Effector memory CD4-positive, alpha-beta T cell (primary cell): ENCODE results near the gene ZC3H4.

Experiments used
- DNase-seq, 3 donors: peaks; one replicate each; pipeline ENCODE4 v3.0.0-alpha.2; 2020
- H3K27ac ChIP-seq: 2 replicates; pipeline ENCODE4 v1.7.0; 2013; ENCODE audit warnings: mild to moderate bottlenecking, low read length, moderate library complexity; ENCODE audit not compliant: insufficient read depth, poor library complexity, severe bottlenecking
- H3K27me3 ChIP-seq: replicated peaks from 2 replicates; pipeline ENCODE4 v1.7.0; 2013; ENCODE audit warnings: mild to moderate bottlenecking, low read length; ENCODE audit not compliant: insufficient read depth, control insufficient read depth, poor library complexity, severe bottlenecking
- H3K36me3 ChIP-seq: 2 replicates; pipeline ENCODE4 v1.7.0; 2013; ENCODE audit warnings: mild to moderate bottlenecking, low read length, moderate library complexity; ENCODE audit not compliant: control insufficient read depth, insufficient read depth
- H3K4me1 ChIP-seq: 2 replicates; pipeline ENCODE4 v1.7.0; 2013; ENCODE audit warnings: low read length, mild to moderate bottlenecking; ENCODE audit not compliant: control insufficient read depth, insufficient read depth, poor library complexity, severe bottlenecking
- H3K4me3 ChIP-seq: 2 replicates; pipeline ENCODE4 v1.7.0; 2013; ENCODE audit warnings: low read length, low read depth, mild to moderate bottlenecking; ENCODE audit not compliant: insufficient read depth, poor library complexity, severe bottlenecking
- H3K9me3 ChIP-seq: 2 replicates; pipeline ENCODE4 v1.7.0; 2013; ENCODE audit warnings: mild to moderate bottlenecking, low read length, moderate library complexity; ENCODE audit not compliant: control insufficient read depth

Gene ZC3H4

GRCh38 chr19:47039239-47039874 lies 74.2 kb downstream of the ZC3H4 start:
- no peaks in the 10 kb centered on the region for H3K36me3 ChIP-seq
- no peaks in the 10 kb centered on the region for H3K27me3 ChIP-seq
- H3K4me3 ChIP-seq = no peak overlapping the region
- DNase-seq = no peak
- no peaks in the 10 kb centered on the region for H3K9me3 ChIP-seq
- H3K4me1 ChIP-seq = peaks cover 12% of the 10 kb centered on the region
- H3K27ac ChIP-seq = no peak overlapping the region

- H3K9me3 ChIP-seq = no peaks in the 10 kb centered on the region
- no peaks in the 10 kb centered on the region for H3K36me3 ChIP-seq
- DNase-seq = no peak
- H3K4me1 ChIP-seq = peaks cover 12% of the 10 kb centered on the region
- no peaks in the 10 kb centered on the region for H3K27me3 ChIP-seq
- H3K4me3 ChIP-seq = no peak overlapping the region
- H3K27ac ChIP-seq = no peak overlapping the region
Measured at GRCh38 chr19:47037766-47038165, 75.8 kb downstream of the ZC3H4 start.

DNA sequence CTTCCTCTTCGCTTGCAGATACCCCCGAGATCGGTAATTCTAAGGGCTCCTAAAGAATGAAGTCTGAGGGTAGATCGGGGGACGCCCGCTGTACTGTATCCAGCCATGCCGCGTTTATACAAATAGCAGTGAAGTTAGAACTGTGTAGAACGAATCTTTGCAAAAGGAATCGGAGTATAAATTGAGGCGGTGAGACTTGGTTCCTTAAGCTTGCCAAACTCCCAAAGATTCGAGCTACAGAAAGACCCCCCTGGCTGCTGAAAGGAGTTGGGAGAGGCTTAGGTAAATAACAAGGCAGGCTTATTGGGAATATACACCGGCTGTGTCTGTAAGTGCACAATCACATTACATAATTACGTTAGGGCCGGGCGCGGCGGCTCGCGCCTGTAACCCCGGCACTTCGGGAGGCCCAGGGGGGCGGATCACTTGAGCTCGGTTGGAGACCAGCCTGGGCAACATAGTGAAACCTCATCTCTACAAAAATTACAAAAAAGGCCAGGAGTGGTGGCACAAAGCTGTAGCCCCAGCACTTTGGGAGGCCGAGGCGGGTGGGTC lies 77.4 kb downstream of the ZC3H4 start:
- DNase-seq = no peak
- Histone ChIP-seq H3K9me3 (no peaks in the 10 kb centered on the region), H3K27ac (peak overlapping the region; percentile 5), H3K4me3 (peak overlapping the region; percentile 51), H3K4me1 (peaks cover 17% of the 10 kb centered on the region), H3K36me3 (no peaks in the 10 kb centered on the region), H3K27me3 (no peaks in the 10 kb centered on the region)

GRCh38 chr19:47035127-47036096 lies 78.2 kb downstream of the ZC3H4 start:
- H3K4me3 ChIP-seq = peak overlapping the region; percentile 51
- H3K27ac ChIP-seq = peak overlapping the region; percentile 5
- no peaks in the 10 kb centered on the region for H3K36me3 ChIP-seq
- peaks cover 6% of the 10 kb centered on the region for H3K27me3 ChIP-seq
- DNase-seq = peak; percentile 90 to 92 (median 90)
- no peaks in the 10 kb centered on the region for H3K9me3 ChIP-seq
- peaks cover 17% of the 10 kb centered on the region for H3K4me1 ChIP-seq

- H3K36me3 ChIP-seq = no peaks in the 10 kb centered on the region
- H3K27me3 ChIP-seq = peaks cover 25% of the 10 kb centered on the region
- peak; percentile 22 to 49 (median 41) for DNase-seq
- H3K27ac ChIP-seq = no peak overlapping the region
- no peak overlapping the region for H3K4me3 ChIP-seq
- H3K4me1 ChIP-seq = peaks cover 17% of the 10 kb centered on the region
- no peaks in the 10 kb centered on the region for H3K9me3 ChIP-seq
Measured at GRCh38 chr19:47032171-47032811, 81.3 kb downstream of the ZC3H4 start.

DNA sequence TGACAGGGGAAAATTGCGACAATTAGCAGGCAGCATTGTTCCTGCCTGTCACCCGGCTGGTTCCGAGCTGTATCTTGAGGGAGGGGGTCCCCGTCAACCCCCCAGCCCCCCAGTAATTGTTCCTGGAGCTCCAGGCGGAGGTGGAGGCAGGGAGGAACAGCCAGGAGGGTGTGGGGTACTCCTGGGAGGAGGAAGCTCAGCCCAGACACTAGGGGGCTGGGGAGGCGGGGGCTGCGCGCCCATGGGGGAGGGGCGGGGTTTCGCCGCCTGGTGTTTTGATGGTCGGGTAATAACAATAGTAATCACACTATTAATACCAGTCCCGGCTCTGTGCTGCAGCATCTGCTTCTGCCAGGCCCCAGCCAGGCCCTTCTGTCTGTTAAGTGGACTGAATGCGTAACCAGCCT lies 85.4 kb downstream of the ZC3H4 start:
- no peak overlapping the region for H3K4me3 ChIP-seq
- peaks cover 7% of the 10 kb centered on the region for H3K4me1 ChIP-seq
- no peak overlapping the region for H3K27ac ChIP-seq
- H3K36me3 ChIP-seq = no peaks in the 10 kb centered on the region
- DNase-seq = no peak
- H3K27me3 ChIP-seq = peaks cover 36% of the 10 kb centered on the region
- H3K9me3 ChIP-seq = no peaks in the 10 kb centered on the region

- Histone ChIP-seq H3K9me3 (no peaks in the 10 kb centered on the region), H3K27me3 (peaks cover 41% of the 10 kb centered on the region), H3K4me3 (no peak overlapping the region), H3K4me1 (peaks cover 13% of the 10 kb centered on the region), H3K36me3 (no peaks in the 10 kb centered on the region), H3K27ac (no peak overlapping the region)
- DNase-seq = no peak
Measured at GRCh38 chr19:47027586-47028088, 85.9 kb downstream of the ZC3H4 start.

DNA sequence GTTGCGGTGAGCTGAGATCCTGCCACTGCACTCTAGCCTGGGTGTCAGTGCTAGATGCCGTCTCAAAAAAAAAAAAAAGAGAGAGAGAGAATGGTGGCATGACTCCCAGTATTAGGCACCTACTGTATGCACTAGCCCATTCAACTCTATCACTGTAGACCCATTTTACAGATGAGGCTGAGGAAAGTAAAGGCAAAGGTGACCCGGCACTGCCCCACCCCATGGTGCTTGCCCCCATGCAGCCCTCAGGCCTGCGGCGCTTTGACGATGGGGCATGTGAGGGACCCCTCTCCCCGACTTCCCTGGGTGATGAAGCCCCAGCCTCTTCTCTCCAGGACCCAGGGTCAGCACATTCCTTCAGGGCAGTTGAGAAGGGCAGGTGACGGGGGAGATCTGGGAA lies 86.7 kb downstream of the ZC3H4 start:
- H3K27me3 ChIP-seq = peaks cover 48% of the 10 kb centered on the region
- DNase-seq = no peak
- no peaks in the 10 kb centered on the region for H3K9me3 ChIP-seq
- peaks cover 16% of the 10 kb centered on the region for H3K4me1 ChIP-seq
- no peak overlapping the region for H3K4me3 ChIP-seq
- no peaks in the 10 kb centered on the region for H3K36me3 ChIP-seq
- no peak overlapping the region for H3K27ac ChIP-seq

GRCh38 chr19:47026156-47026555 lies 87.4 kb downstream of the ZC3H4 start:
- H3K27ac ChIP-seq = no peak overlapping the region
- H3K4me3 ChIP-seq = no peak overlapping the region
- no peaks in the 10 kb centered on the region for H3K9me3 ChIP-seq
- no peaks in the 10 kb centered on the region for H3K36me3 ChIP-seq
- H3K27me3 ChIP-seq = peaks cover 55% of the 10 kb centered on the region
- no peak for DNase-seq
- peaks cover 23% of the 10 kb centered on the region for H3K4me1 ChIP-seq
